Glutamatergic neuron (in vitro differentiated cells): Measurements from ENCODE around the gene GAB2. TPM values are rescaled to one million over a fixed set of nuclear protein-coding genes. Genes with fewer than 3 reads are reported as not detected.

Experiments
- DNase-seq: peaks from one replicate; pipeline ENCODE4 v3.0.0; 2022
- H3K27ac Mint-ChIP-seq: one replicate; pipeline ENCODE4 v1.8.0; 2020; ENCODE audit warnings: mild to moderate bottlenecking, mixed read lengths, inconsistent platforms; ENCODE audit not compliant: unreplicated experiment
- H3K27me3 Mint-ChIP-seq: one replicate; pipeline ENCODE4 v1.8.0; 2020; ENCODE audit warnings: mild to moderate bottlenecking, moderate library complexity, mixed read lengths, inconsistent platforms; ENCODE audit not compliant: unreplicated experiment
- H3K36me3 Mint-ChIP-seq: one replicate; pipeline ENCODE4 v1.8.0; 2020; ENCODE audit warnings: mild to moderate bottlenecking, mixed read lengths, inconsistent platforms; ENCODE audit not compliant: unreplicated experiment
- H3K4me1 Mint-ChIP-seq: one replicate; pipeline ENCODE4 v1.8.0; 2020; ENCODE audit warnings: mild to moderate bottlenecking, low read depth, mixed read lengths, inconsistent platforms; ENCODE audit not compliant: unreplicated experiment
- H3K4me3 Mint-ChIP-seq: one replicate; pipeline ENCODE4 v1.8.0; 2020; ENCODE audit warnings: mild to moderate bottlenecking, mixed read lengths, inconsistent platforms; ENCODE audit not compliant: unreplicated experiment
- H3K9me3 Mint-ChIP-seq: one replicate; pipeline ENCODE4 v1.8.0; 2020; ENCODE audit warnings: mild to moderate bottlenecking, moderate library complexity, mixed read lengths, inconsistent platforms; ENCODE audit not compliant: unreplicated experiment
- total RNA-seq: library from RNA; stranded (reverse); fragmentation: NEBNext Ultra II Directional; extraction: Animal tissue kit (Norgen Biotek cat#: 25700); gene quantifications from one replicate; pipeline ENCODE4 v1.2.1, GENCODE V29; 2021; ENCODE audit not compliant: unreplicated experiment
- TF ChIP-seq, protein P1 (sequence below): fragments of 200-600 bp; sonication (generic); IDR thresholded peaks from one replicate; pipeline ENCODE4 v1.5.0; 2021; ENCODE audit not compliant: partially characterized antibody, unreplicated experiment

Gene GAB2
- total RNA-seq, 1 donor from 2014 or later: 87.9 TPM

DNA sequence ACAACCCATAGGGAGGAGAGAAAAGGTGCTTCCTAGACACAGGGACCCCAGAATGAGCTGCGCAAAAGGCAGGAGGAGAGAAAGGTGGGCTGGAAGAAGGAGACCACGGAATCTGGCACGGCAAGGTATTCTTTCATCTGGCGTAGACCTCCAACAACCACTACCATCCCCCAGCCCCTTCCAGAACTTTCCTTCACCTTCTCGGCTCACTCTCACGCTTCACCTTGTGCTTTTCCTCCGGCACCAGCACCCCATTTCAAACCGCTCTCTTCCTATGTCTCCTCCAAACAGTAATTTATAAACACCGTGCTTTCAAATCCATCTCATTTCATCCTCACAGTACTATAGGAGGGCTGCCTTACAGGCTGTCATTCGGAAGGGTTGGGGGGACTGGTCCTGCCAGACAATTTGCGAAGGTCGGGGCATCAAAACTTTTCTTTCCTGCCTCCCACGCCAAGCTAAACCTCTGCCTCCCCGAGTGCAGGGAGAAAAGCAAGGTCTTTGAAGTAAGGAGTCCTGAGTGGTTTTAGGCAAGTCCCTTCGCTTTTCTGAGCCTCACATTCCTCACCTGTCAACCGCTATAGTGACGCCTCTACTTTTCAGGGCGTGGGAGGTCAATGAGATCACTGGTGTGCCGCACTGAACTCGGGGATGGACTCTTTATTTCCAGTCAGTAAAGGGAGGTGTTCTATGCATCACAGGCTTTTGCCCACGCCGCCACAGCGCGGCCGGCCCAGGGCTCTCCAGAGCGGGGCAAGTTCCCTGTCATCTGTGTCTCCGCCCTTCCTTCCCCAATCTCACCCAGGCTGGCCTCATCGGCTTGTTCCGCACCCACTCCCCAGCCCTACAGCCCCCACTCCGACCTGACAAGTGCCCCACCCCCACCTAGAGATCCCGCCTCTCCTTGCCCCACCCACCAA lies 230.0 kb downstream of the GAB2 start:
- TF ChIP-seq, protein P1, sequence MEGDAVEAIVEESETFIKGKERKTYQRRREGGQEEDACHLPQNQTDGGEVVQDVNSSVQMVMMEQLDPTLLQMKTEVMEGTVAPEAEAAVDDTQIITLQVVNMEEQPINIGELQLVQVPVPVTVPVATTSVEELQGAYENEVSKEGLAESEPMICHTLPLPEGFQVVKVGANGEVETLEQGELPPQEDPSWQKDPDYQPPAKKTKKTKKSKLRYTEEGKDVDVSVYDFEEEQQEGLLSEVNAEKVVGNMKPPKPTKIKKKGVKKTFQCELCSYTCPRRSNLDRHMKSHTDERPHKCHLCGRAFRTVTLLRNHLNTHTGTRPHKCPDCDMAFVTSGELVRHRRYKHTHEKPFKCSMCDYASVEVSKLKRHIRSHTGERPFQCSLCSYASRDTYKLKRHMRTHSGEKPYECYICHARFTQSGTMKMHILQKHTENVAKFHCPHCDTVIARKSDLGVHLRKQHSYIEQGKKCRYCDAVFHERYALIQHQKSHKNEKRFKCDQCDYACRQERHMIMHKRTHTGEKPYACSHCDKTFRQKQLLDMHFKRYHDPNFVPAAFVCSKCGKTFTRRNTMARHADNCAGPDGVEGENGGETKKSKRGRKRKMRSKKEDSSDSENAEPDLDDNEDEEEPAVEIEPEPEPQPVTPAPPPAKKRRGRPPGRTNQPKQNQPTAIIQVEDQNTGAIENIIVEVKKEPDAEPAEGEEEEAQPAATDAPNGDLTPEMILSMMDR: no peak
- Mint-ChIP-seq H3K9me3 (peaks cover 8% of the 10 kb centered on the region), H3K36me3 (no peaks in the 10 kb centered on the region), H3K27ac (peak overlapping the region; percentile 70), H3K4me3 (peak overlapping the region; percentile 93), H3K27me3 (peaks cover 12% of the 10 kb centered on the region), H3K4me1 (peaks cover 25% of the 10 kb centered on the region)
- no peak for DNase-seq

DNA sequence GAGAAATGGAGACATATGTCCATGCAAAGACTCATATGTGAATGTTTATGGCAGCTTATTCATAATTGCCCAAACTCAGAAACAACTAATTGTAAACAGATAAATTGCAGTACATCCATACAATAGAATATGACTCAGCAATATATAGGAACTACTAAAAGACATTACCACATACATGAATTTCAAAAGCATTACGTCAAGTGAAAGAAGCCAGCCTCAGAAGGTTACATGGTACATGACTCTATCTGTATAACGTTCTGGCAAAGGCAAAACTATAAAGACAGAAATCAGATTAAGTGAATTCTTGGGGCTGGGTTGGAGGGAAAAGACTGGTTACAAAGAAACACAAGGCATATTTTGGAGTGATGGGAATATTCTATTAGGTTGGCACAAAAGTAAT lies 236.4 kb downstream of the GAB2 start:
- no peak for DNase-seq
- no peaks in the 10 kb centered on the region for H3K4me1 Mint-ChIP-seq
- TF ChIP-seq, protein P1: no peak
- H3K4me3 Mint-ChIP-seq: no peak overlapping the region
- H3K9me3 Mint-ChIP-seq: peaks cover 1% of the 10 kb centered on the region
- peaks cover 13% of the 10 kb centered on the region for H3K36me3 Mint-ChIP-seq
- peaks cover 4% of the 10 kb centered on the region for H3K27me3 Mint-ChIP-seq
- H3K27ac Mint-ChIP-seq: no peak overlapping the region

DNA sequence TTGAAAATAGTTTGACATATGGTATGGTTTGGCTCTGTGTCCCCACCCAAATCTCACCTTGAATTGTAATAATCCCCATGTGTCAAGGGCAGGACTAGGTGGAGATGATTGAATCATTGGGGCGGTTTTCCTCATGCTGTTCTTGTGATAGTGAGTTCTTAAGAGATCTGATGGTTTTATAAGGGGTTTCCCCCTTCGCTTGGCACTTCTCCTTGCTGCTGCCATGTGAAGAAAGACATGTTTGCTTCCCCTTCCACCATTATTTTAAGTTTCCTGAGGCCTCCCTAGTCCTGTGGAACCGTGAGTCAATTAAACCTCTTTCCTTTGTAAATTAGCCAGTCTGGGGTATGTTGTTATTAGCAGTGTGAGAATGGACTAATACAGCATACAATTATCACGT lies 236.9 kb downstream of the GAB2 start:
- peaks cover 13% of the 10 kb centered on the region for H3K36me3 Mint-ChIP-seq
- TF ChIP-seq, protein P1: no peak
- no peak overlapping the region for H3K27ac Mint-ChIP-seq
- H3K4me3 Mint-ChIP-seq: no peak overlapping the region
- DNase-seq: no peak
- no peaks in the 10 kb centered on the region for H3K4me1 Mint-ChIP-seq
- peaks cover 4% of the 10 kb centered on the region for H3K27me3 Mint-ChIP-seq
- H3K9me3 Mint-ChIP-seq: peaks cover 1% of the 10 kb centered on the region

DNA sequence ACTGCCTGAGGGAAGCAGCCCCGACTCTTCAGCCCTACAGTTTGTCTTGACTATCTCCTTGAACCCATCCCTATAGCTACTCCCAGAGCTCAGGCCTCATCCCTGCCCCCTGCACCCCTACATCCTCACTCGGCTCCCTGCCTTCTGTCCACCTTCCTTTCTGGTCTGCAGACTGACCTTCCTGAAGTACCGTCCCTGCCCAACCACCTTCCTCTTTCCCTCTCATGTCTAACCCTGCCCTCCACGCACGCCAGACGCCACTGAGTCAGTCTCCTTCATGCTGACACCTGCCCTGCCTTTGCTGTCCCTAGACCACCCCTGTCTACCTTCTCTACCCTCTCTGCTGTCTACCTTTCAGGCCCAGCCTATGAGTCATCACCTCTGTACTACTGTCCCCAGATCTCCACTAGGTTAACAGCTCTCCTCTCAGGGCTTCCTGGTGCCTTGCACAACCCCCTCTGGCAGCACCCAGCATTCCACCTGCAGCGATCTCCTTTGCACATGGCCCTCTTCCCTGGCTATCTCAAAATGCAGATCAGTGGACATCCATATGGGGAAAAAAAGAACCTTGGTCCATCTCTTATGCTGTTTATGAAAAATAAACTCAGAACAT lies 238.1 kb downstream of the GAB2 start:
- Mint-ChIP-seq H3K4me3 (no peak overlapping the region), H3K4me1 (no peaks in the 10 kb centered on the region), H3K9me3 (peaks cover 1% of the 10 kb centered on the region), H3K27me3 (peaks cover 4% of the 10 kb centered on the region), H3K27ac (peak overlapping the region; percentile 1), H3K36me3 (peaks cover 13% of the 10 kb centered on the region)
- TF ChIP-seq, protein P1: no peak
- no peak for DNase-seq

DNA sequence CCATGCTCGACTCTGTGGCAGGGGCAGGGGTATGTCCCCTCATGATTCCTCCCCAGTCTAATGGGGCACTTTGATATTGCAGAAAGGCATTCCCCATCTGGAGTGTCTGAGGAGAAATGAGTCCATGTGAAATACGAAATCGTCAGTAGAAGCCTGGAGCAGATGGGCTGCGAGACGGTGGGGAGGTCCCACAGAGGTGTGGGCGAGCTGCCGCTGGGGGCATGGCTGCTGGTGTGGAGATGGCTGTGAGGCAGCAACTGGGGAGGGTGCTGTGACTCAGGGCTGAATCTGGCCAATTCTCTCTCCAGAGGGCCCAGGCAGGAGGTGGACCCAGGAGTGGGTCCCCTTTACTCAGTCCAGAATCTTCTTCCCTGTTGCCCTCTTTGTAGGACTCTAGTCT lies 240.4 kb downstream of the GAB2 start:
- Mint-ChIP-seq H3K27ac (no peak overlapping the region), H3K27me3 (peaks cover 6% of the 10 kb centered on the region), H3K9me3 (peaks cover 1% of the 10 kb centered on the region), H3K4me3 (no peak overlapping the region), H3K4me1 (no peaks in the 10 kb centered on the region), H3K36me3 (peaks cover 25% of the 10 kb centered on the region)
- DNase-seq: no peak
- TF ChIP-seq, protein P1: no peak
